H1 (cell line): ENCODE data around the gene ZBTB25. TPM values are rescaled to one million over a fixed set of nuclear protein-coding genes. Genes with fewer than 3 reads are reported as not detected.

Experiments used
- CTCF ChIA-PET: fragments of 300-600 bp; sonication (Branson Sonifier 250); formaldehyde crosslinking; loops from one replicate; lab custom pipeline; 2021; ENCODE audit not compliant: partially characterized antibody; lab: Charles Lee
- POLR2A ChIA-PET: fragments of 300-600 bp; sonication (Branson Sonifier 250); formaldehyde crosslinking; loops from one replicate; lab custom pipeline; 2021; ENCODE audit warnings: inconsistent platforms; ENCODE audit not compliant: partially characterized antibody; lab: Charles Lee
- DNase-seq, 2 experiments: peaks; one replicate each; pipeline versions ENCODE4 v3.0.0 to v3.0.0-alpha.2; 2010 to 2022; ENCODE audit warnings: low spot score in 2 of 2, low read depth in 1 of 2, mixed read lengths in 1 of 2
- FAIRE-seq: peaks from 2 replicates; lab custom pipeline; 2011; peaks lifted over from hg19 to GRCh38; lab: Jason Lieb, UNC
- H2AFZ ChIP-seq: 2 replicates; pipeline ENCODE4 v1.8.1; 2012; ENCODE audit warnings: low read length, inconsistent platforms
- H2AK5ac ChIP-seq: 2 replicates; pipeline ENCODE4 v1.6.1; 2013; ENCODE audit warnings: low read depth, low read length
- H2BK120ac ChIP-seq: replicated peaks from 2 replicates; pipeline ENCODE3; 2013; ENCODE audit warnings: low read depth, low read length, inconsistent platforms
- H2BK12ac ChIP-seq: 2 replicates; pipeline ENCODE4 v1.6.1; 2013; ENCODE audit warnings: low read depth, low read length
- H2BK15ac ChIP-seq: 2 replicates; pipeline ENCODE4 v1.6.1; 2013; ENCODE audit warnings: low read length
- H2BK20ac ChIP-seq: 2 replicates; pipeline ENCODE4 v1.6.1; 2013; ENCODE audit warnings: low read length
- H2BK5ac ChIP-seq: 2 replicates; pipeline ENCODE4 v1.6.1; 2013; ENCODE audit warnings: low read depth, low read length
- H3K14ac ChIP-seq: 2 replicates; pipeline ENCODE4 v1.6.1; 2013; ENCODE audit warnings: inconsistent platforms; ENCODE audit not compliant: insufficient read length
- H3K18ac ChIP-seq: 2 replicates; pipeline ENCODE4 v1.6.1; 2013; ENCODE audit warnings: low read length; ENCODE audit errors: extremely low read depth
- H3K23ac ChIP-seq: 2 replicates; pipeline ENCODE4 v1.6.1; 2013; ENCODE audit warnings: inconsistent platforms; ENCODE audit not compliant: insufficient read length
- H3K23me2 ChIP-seq: 2 replicates; pipeline ENCODE4 v1.6.1; 2013; ENCODE audit warnings: low read depth, low read length
- H3K27ac ChIP-seq: 2 replicates; pipeline ENCODE4 v1.6.1; 2011; ENCODE audit warnings: low read depth, low read length, inconsistent platforms
- H3K27me3 ChIP-seq, 4 experiments: replicated peaks in 1 of 4; 1 replicate in 1 of 4; 2 replicates in 3 of 4; pipeline versions ENCODE4 v1.6.1 to v1.8.1; 2011 to 2013; ENCODE audit warnings: low read length in 3 of 4, mild to moderate bottlenecking in 3 of 4, inconsistent platforms in 2 of 4, mixed read lengths in 2 of 4, moderate library complexity in 1 of 4; ENCODE audit not compliant: control insufficient read depth in 3 of 4, insufficient read depth in 3 of 4; ENCODE audit errors: extremely low read depth in 1 of 4
- H3K36me3 ChIP-seq, 4 experiments: 2 replicates each; pipeline versions ENCODE4 v1.6.1 to v1.8.1; 2011 to 2013; ENCODE audit warnings: mild to moderate bottlenecking in 4 of 4, low read length in 3 of 4, moderate library complexity in 2 of 4, control low read depth in 1 of 4, inconsistent platforms in 1 of 4; ENCODE audit not compliant: insufficient read depth in 4 of 4, control insufficient read depth in 2 of 4
- H3K4ac ChIP-seq: replicated peaks from 2 replicates; pipeline ENCODE3; 2013; ENCODE audit warnings: low read length, low read depth, mixed read lengths, inconsistent platforms; ENCODE audit not compliant: insufficient read length
- H3K4me1 ChIP-seq, 4 experiments: replicated peaks in 1 of 4; 1 replicate in 1 of 4; 2 replicates in 3 of 4; pipeline versions ENCODE4 v1.6.1 to v1.8.1; 2011 to 2013; ENCODE audit warnings: low read length in 3 of 4, inconsistent platforms in 2 of 4, mixed read lengths in 1 of 4; ENCODE audit not compliant: insufficient read depth in 4 of 4, control insufficient read depth in 3 of 4
- H3K4me2 ChIP-seq, 2 experiments: 2 replicates each; pipeline versions ENCODE4 v1.6.1 to v1.8.1; 2011 to 2013; ENCODE audit warnings: low read depth in 2 of 2, low read length in 2 of 2, control low read depth in 1 of 2, inconsistent platforms in 1 of 2, mild to moderate bottlenecking in 1 of 2; ENCODE audit not compliant: insufficient read depth in 1 of 2
- H3K4me3 ChIP-seq, 4 experiments: fragments of 200-600, 300-600 bp in 1 of 4; sonication (generic), shearing (Covaris generic), sonication (Bioruptor Twin) in 1 of 4; 2 replicates each; pipeline versions ENCODE4 v1.5.1 to v1.8.1; 2011 to 2016; ENCODE audit warnings: low read length in 4 of 4, low read depth in 3 of 4, control low read depth in 2 of 4, inconsistent platforms in 2 of 4, mild to moderate bottlenecking in 2 of 4, mixed read lengths in 1 of 4, moderate library complexity in 1 of 4; ENCODE audit not compliant: insufficient read depth in 2 of 4; ENCODE audit errors: extremely low read depth in 1 of 4
- H3K56ac ChIP-seq: replicated peaks from 2 replicates; pipeline ENCODE3; 2013; ENCODE audit warnings: low read depth, mild to moderate bottlenecking, mixed read lengths, low read length, inconsistent platforms; ENCODE audit not compliant: insufficient read length
- H3K79me1 ChIP-seq: 2 replicates; pipeline ENCODE4 v1.6.1; 2013; ENCODE audit warnings: low read depth, low read length, control low read depth
- H3K79me2 ChIP-seq, 2 experiments: 2 replicates each; pipeline versions ENCODE4 v1.6.1 to v1.8.1; 2012 to 2013; ENCODE audit warnings: low read length in 2 of 2, mild to moderate bottlenecking in 2 of 2, inconsistent platforms in 1 of 2; ENCODE audit not compliant: insufficient read depth in 2 of 2, control insufficient read depth in 1 of 2
- H3K9ac ChIP-seq, 4 experiments: replicated peaks in 1 of 4; 1 replicate in 1 of 4; 2 replicates in 3 of 4; pipeline versions ENCODE4 v1.6.1 to v1.8.1; 2011 to 2013; ENCODE audit warnings: low read depth in 3 of 4, low read length in 3 of 4, control low read depth in 2 of 4, mild to moderate bottlenecking in 2 of 4, moderate library complexity in 2 of 4, inconsistent platforms in 1 of 4; ENCODE audit errors: extremely low read depth in 1 of 4
- H3K9me3 ChIP-seq, 2 experiments: 2 replicates each; pipeline versions ENCODE4 v1.6.1 to v1.8.1; 2012 to 2013; ENCODE audit warnings: mild to moderate bottlenecking in 2 of 2, moderate library complexity in 2 of 2, control low read depth in 1 of 2, inconsistent platforms in 1 of 2, low read depth in 1 of 2, low read length in 1 of 2, mixed read lengths in 1 of 2; ENCODE audit not compliant: insufficient read depth in 2 of 2
- H4K20me1 ChIP-seq, 2 experiments: replicated peaks in 1 of 2; 2 replicates each; pipeline versions ENCODE3 to v1.8.1; 2011 to 2013; ENCODE audit warnings: inconsistent platforms in 2 of 2, low read length in 2 of 2, mild to moderate bottlenecking in 1 of 2; ENCODE audit not compliant: insufficient read depth in 2 of 2, control insufficient read depth in 1 of 2
- H4K5ac ChIP-seq: 2 replicates; pipeline ENCODE4 v1.6.1; 2013; ENCODE audit warnings: low read length, low read depth, mixed read lengths, inconsistent platforms; ENCODE audit not compliant: insufficient read length
- H4K8ac ChIP-seq: 2 replicates; pipeline ENCODE4 v1.8.0; 2013; ENCODE audit warnings: mild to moderate bottlenecking, moderate library complexity, low read length, inconsistent platforms; ENCODE audit not compliant: insufficient read depth; ENCODE audit errors: extremely low read depth
- H4K91ac ChIP-seq: replicated peaks from 2 replicates; pipeline ENCODE3; 2013; ENCODE audit warnings: low read length, mixed read lengths, inconsistent platforms; ENCODE audit not compliant: insufficient read length
- ASH2L ChIP-seq: fragments of 200-600, 300-600 bp; sonication (generic); IDR thresholded peaks from one replicate; pipeline ENCODE4 v1.7.1; 2017; ENCODE audit warnings: low read length
- CTBP2 ChIP-seq: IDR thresholded peaks from 2 replicates; pipeline ENCODE4 v1.7.0; 2011; ENCODE audit warnings: borderline replicate concordance, mild to moderate bottlenecking, moderate library complexity, mixed read lengths, low read length; ENCODE audit not compliant: insufficient read depth, insufficient read length
- GABPA ChIP-seq: IDR thresholded peaks from 2 replicates; pipeline ENCODE4 v1.6.1; 2011; ENCODE audit warnings: mild to moderate bottlenecking, low read length, moderate library complexity, borderline replicate concordance; ENCODE audit not compliant: insufficient read depth
- JUND ChIP-seq: IDR thresholded peaks from 2 replicates; pipeline ENCODE4 v1.6.1; 2011; ENCODE audit warnings: mild to moderate bottlenecking, improper control_type of control experiment, low read length
- MAX ChIP-seq: IDR thresholded peaks from 2 replicates; pipeline ENCODE4 v1.6.1; 2012; ENCODE audit warnings: inconsistent platforms
- SAP30 ChIP-seq: fragments of 300-600 bp; sonication (generic); IDR thresholded peaks from 2 replicates; pipeline ENCODE4 v1.7.1; 2012; ENCODE audit warnings: low read length, moderate library complexity, mild to moderate bottlenecking, inconsistent platforms; ENCODE audit not compliant: insufficient read depth, insufficient replicate concordance
- SP4 ChIP-seq: IDR thresholded peaks from 2 replicates; pipeline ENCODE4 v1.6.1; 2012; ENCODE audit warnings: low read length, inconsistent platforms
- WGBS, 2 experiments: shearing (Covaris generic) in 1 of 2; methylation state at CpG; one replicate each; pipeline versions ENCODE4 v1.1.6 to v1.1.7; 2013 to 2015; ENCODE audit warnings: low lambda C conversion rate in 2 of 2, mixed read lengths in 2 of 2, inconsistent platforms in 1 of 2, low coverage in 1 of 2, missing lambda C conversion rate in 1 of 2; ENCODE audit not compliant: insufficient replicate concordance in 2 of 2, insufficient coverage in 1 of 2, insufficient read length in 1 of 2; ENCODE audit errors: extremely low coverage in 1 of 2, missing lambda C conversion rate in 1 of 2; 5-methylcytosine and 5-hydroxymethylcytosine counted together
- polyA plus RNA-seq, 7 experiments: library from polyadenylated mRNA; depleted of rRNA in 3 of 7; stranded (reverse) in 5 of 7; unstranded in 2 of 7; fragments of >200 nt in 5 of 7; fragments of 200-250 nt in 2 of 7; gene quantifications; 1 replicate in 5 of 7; 2 replicates in 1 of 7; 4 replicates in 1 of 7; pipeline versions ENCODE4 v1.2.1 to v1.2.3, GENCODE V29; 2011 to 2013; ENCODE audit warnings: missing spikeins in 2 of 7, mixed read lengths in 2 of 7
- total RNA-seq: library from RNA; stranded (reverse); fragmentation: NEBNext Ultra II Directional; extraction: Animal tissue kit (Norgen Biotek cat#: 25700); gene quantifications from 2 replicates; pipeline ENCODE4 v1.2.1, GENCODE V29; 2021

Gene ZBTB25
- total and polyA plus RNA-seq, 2 of the 8 experiments (the other 6 are each of a cell fraction or from before 2014, with no cell fraction given) = 5.4 to 11.4 TPM

GRCh38 chr14:64493455-64493854, 10.2 kb downstream of the ZBTB25 start:
- POLR2A ChIA-PET = interaction anchor here (1.0 to 1.2 kb wide), 3 partner anchors 9 to 47 kb away, joined by 3 to 4 read pairs (median 3); partner anchors contain the start of genes HSPA2 and ZBTB1
- Histone ChIP-seq H4K20me1 (no peaks in the 10 kb centered on the region), H2BK15ac (no peak overlapping the region), H3K27ac (no peak overlapping the region), H4K8ac (no peak overlapping the region), H3K18ac (no peak overlapping the region), H4K91ac (no peak overlapping the region), H3K9ac (no peak overlapping the region), H3K79me2 (0 out of 4 replicates have a peak, but pooled peaks cover 0 to 3% of the 10 kb centered on the region in 2 experiments), H3K4me2 (no peak overlapping the region), H3K23ac (no peak overlapping the region), H3K4ac (no peak overlapping the region), H3K79me1 (0 out of 2 replicates have a peak, but pooled peaks cover 4% of the 10 kb centered on the region), H2BK120ac (no peak overlapping the region), H3K14ac (no peak overlapping the region), H3K27me3 (no peaks in the 10 kb centered on the region), H3K9me3 (no peaks in the 10 kb centered on the region), H4K5ac (no peak overlapping the region), H2BK5ac (no peak overlapping the region), H2AK5ac (no peak overlapping the region), H3K36me3 (peaks cover 0 to 10% (median 4%) of the 10 kb centered on the region in 4 experiments; a peak in 4 of 8 replicates), H3K56ac (no peak overlapping the region), H2BK20ac (no peak overlapping the region), H3K4me1 (no peaks in the 10 kb centered on the region), H2BK12ac (no peak overlapping the region), H3K4me3 (no peak overlapping the region), H2AFZ (no peak overlapping the region), H3K23me2 (no peaks in the 10 kb centered on the region)
- CTCF ChIA-PET = interaction anchor here (0.6 to 0.7 kb wide), 2 partner anchors 28 to 499 kb away, joined by 3 read pairs; partner anchors contain the start of gene AKAP5
- 93% methylated on average over 3 of the region's 3 CpGs; no CpG with 5 or more reads in 1 of the 2 experiments for WGBS, 2 experiments
- no peak for FAIRE-seq
- TF ChIP-seq SAP30 (no peak), JUND (no peak), MAX (no peak), GABPA (no peak), ASH2L (no peak), SP4 (no peak), CTBP2 (no peak)
- DNase-seq = no peak
